H1 (cell line): ENCODE measurements around the gene TINCR. TPM values are rescaled to one million over a fixed set of nuclear protein-coding genes. Genes with fewer than 3 reads are reported as not detected.
A peak's percentile ranks its signal among the peaks of the same experiment; 100 is the strongest.

Experiments
- CTCF ChIA-PET: fragments of 300-600 bp; sonication (Branson Sonifier 250); formaldehyde crosslinking; loops from one replicate; lab custom pipeline; 2021; ENCODE audit not compliant: partially characterized antibody; lab: Charles Lee
- POLR2A ChIA-PET: fragments of 300-600 bp; sonication (Branson Sonifier 250); formaldehyde crosslinking; loops from one replicate; lab custom pipeline; 2021; ENCODE audit warnings: inconsistent platforms; ENCODE audit not compliant: partially characterized antibody; lab: Charles Lee
- DNase-seq, 2 experiments: peaks; one replicate each; pipeline versions ENCODE4 v3.0.0 to v3.0.0-alpha.2; 2010 to 2022; ENCODE audit warnings: low spot score in 2 of 2, low read depth in 1 of 2, mixed read lengths in 1 of 2
- FAIRE-seq: peaks from 2 replicates; lab custom pipeline; 2011; peaks lifted over from hg19 to GRCh38; lab: Jason Lieb, UNC
- H2AFZ ChIP-seq: 2 replicates; pipeline ENCODE4 v1.8.1; 2012; ENCODE audit warnings: low read length, inconsistent platforms
- H2AK5ac ChIP-seq: 2 replicates; pipeline ENCODE4 v1.6.1; 2013; ENCODE audit warnings: low read depth, low read length
- H2BK120ac ChIP-seq: replicated peaks from 2 replicates; pipeline ENCODE3; 2013; ENCODE audit warnings: low read depth, low read length, inconsistent platforms
- H2BK12ac ChIP-seq: 2 replicates; pipeline ENCODE4 v1.6.1; 2013; ENCODE audit warnings: low read depth, low read length
- H2BK15ac ChIP-seq: 2 replicates; pipeline ENCODE4 v1.6.1; 2013; ENCODE audit warnings: low read length
- H2BK20ac ChIP-seq: 2 replicates; pipeline ENCODE4 v1.6.1; 2013; ENCODE audit warnings: low read length
- H2BK5ac ChIP-seq: 2 replicates; pipeline ENCODE4 v1.6.1; 2013; ENCODE audit warnings: low read depth, low read length
- H3K14ac ChIP-seq: 2 replicates; pipeline ENCODE4 v1.6.1; 2013; ENCODE audit warnings: inconsistent platforms; ENCODE audit not compliant: insufficient read length
- H3K18ac ChIP-seq: 2 replicates; pipeline ENCODE4 v1.6.1; 2013; ENCODE audit warnings: low read length; ENCODE audit errors: extremely low read depth
- H3K23ac ChIP-seq: 2 replicates; pipeline ENCODE4 v1.6.1; 2013; ENCODE audit warnings: inconsistent platforms; ENCODE audit not compliant: insufficient read length
- H3K23me2 ChIP-seq: 2 replicates; pipeline ENCODE4 v1.6.1; 2013; ENCODE audit warnings: low read depth, low read length
- H3K27ac ChIP-seq: 2 replicates; pipeline ENCODE4 v1.6.1; 2011; ENCODE audit warnings: low read depth, low read length, inconsistent platforms
- H3K27me3 ChIP-seq, 4 experiments: replicated peaks in 1 of 4; 1 replicate in 1 of 4; 2 replicates in 3 of 4; pipeline versions ENCODE4 v1.6.1 to v1.8.1; 2011 to 2013; ENCODE audit warnings: low read length in 3 of 4, mild to moderate bottlenecking in 3 of 4, inconsistent platforms in 2 of 4, mixed read lengths in 2 of 4, moderate library complexity in 1 of 4; ENCODE audit not compliant: control insufficient read depth in 3 of 4, insufficient read depth in 3 of 4; ENCODE audit errors: extremely low read depth in 1 of 4
- H3K36me3 ChIP-seq, 4 experiments: 2 replicates each; pipeline versions ENCODE4 v1.6.1 to v1.8.1; 2011 to 2013; ENCODE audit warnings: mild to moderate bottlenecking in 4 of 4, low read length in 3 of 4, moderate library complexity in 2 of 4, control low read depth in 1 of 4, inconsistent platforms in 1 of 4; ENCODE audit not compliant: insufficient read depth in 4 of 4, control insufficient read depth in 2 of 4
- H3K4ac ChIP-seq: replicated peaks from 2 replicates; pipeline ENCODE3; 2013; ENCODE audit warnings: low read length, low read depth, mixed read lengths, inconsistent platforms; ENCODE audit not compliant: insufficient read length
- H3K4me1 ChIP-seq, 4 experiments: replicated peaks in 1 of 4; 1 replicate in 1 of 4; 2 replicates in 3 of 4; pipeline versions ENCODE4 v1.6.1 to v1.8.1; 2011 to 2013; ENCODE audit warnings: low read length in 3 of 4, inconsistent platforms in 2 of 4, mixed read lengths in 1 of 4; ENCODE audit not compliant: insufficient read depth in 4 of 4, control insufficient read depth in 3 of 4
- H3K4me2 ChIP-seq, 2 experiments: 2 replicates each; pipeline versions ENCODE4 v1.6.1 to v1.8.1; 2011 to 2013; ENCODE audit warnings: low read depth in 2 of 2, low read length in 2 of 2, control low read depth in 1 of 2, inconsistent platforms in 1 of 2, mild to moderate bottlenecking in 1 of 2; ENCODE audit not compliant: insufficient read depth in 1 of 2
- H3K4me3 ChIP-seq, 4 experiments: fragments of 200-600, 300-600 bp in 1 of 4; sonication (generic), shearing (Covaris generic), sonication (Bioruptor Twin) in 1 of 4; 2 replicates each; pipeline versions ENCODE4 v1.5.1 to v1.8.1; 2011 to 2016; ENCODE audit warnings: low read length in 4 of 4, low read depth in 3 of 4, control low read depth in 2 of 4, inconsistent platforms in 2 of 4, mild to moderate bottlenecking in 2 of 4, mixed read lengths in 1 of 4, moderate library complexity in 1 of 4; ENCODE audit not compliant: insufficient read depth in 2 of 4; ENCODE audit errors: extremely low read depth in 1 of 4
- H3K56ac ChIP-seq: replicated peaks from 2 replicates; pipeline ENCODE3; 2013; ENCODE audit warnings: low read depth, mild to moderate bottlenecking, mixed read lengths, low read length, inconsistent platforms; ENCODE audit not compliant: insufficient read length
- H3K79me1 ChIP-seq: 2 replicates; pipeline ENCODE4 v1.6.1; 2013; ENCODE audit warnings: low read depth, low read length, control low read depth
- H3K79me2 ChIP-seq, 2 experiments: 2 replicates each; pipeline versions ENCODE4 v1.6.1 to v1.8.1; 2012 to 2013; ENCODE audit warnings: low read length in 2 of 2, mild to moderate bottlenecking in 2 of 2, inconsistent platforms in 1 of 2; ENCODE audit not compliant: insufficient read depth in 2 of 2, control insufficient read depth in 1 of 2
- H3K9ac ChIP-seq, 4 experiments: replicated peaks in 1 of 4; 1 replicate in 1 of 4; 2 replicates in 3 of 4; pipeline versions ENCODE4 v1.6.1 to v1.8.1; 2011 to 2013; ENCODE audit warnings: low read depth in 3 of 4, low read length in 3 of 4, control low read depth in 2 of 4, mild to moderate bottlenecking in 2 of 4, moderate library complexity in 2 of 4, inconsistent platforms in 1 of 4; ENCODE audit errors: extremely low read depth in 1 of 4
- H3K9me3 ChIP-seq, 2 experiments: 2 replicates each; pipeline versions ENCODE4 v1.6.1 to v1.8.1; 2012 to 2013; ENCODE audit warnings: mild to moderate bottlenecking in 2 of 2, moderate library complexity in 2 of 2, control low read depth in 1 of 2, inconsistent platforms in 1 of 2, low read depth in 1 of 2, low read length in 1 of 2, mixed read lengths in 1 of 2; ENCODE audit not compliant: insufficient read depth in 2 of 2
- H4K20me1 ChIP-seq, 2 experiments: replicated peaks in 1 of 2; 2 replicates each; pipeline versions ENCODE3 to v1.8.1; 2011 to 2013; ENCODE audit warnings: inconsistent platforms in 2 of 2, low read length in 2 of 2, mild to moderate bottlenecking in 1 of 2; ENCODE audit not compliant: insufficient read depth in 2 of 2, control insufficient read depth in 1 of 2
- H4K5ac ChIP-seq: 2 replicates; pipeline ENCODE4 v1.6.1; 2013; ENCODE audit warnings: low read length, low read depth, mixed read lengths, inconsistent platforms; ENCODE audit not compliant: insufficient read length
- H4K8ac ChIP-seq: 2 replicates; pipeline ENCODE4 v1.8.0; 2013; ENCODE audit warnings: mild to moderate bottlenecking, moderate library complexity, low read length, inconsistent platforms; ENCODE audit not compliant: insufficient read depth; ENCODE audit errors: extremely low read depth
- H4K91ac ChIP-seq: replicated peaks from 2 replicates; pipeline ENCODE3; 2013; ENCODE audit warnings: low read length, mixed read lengths, inconsistent platforms; ENCODE audit not compliant: insufficient read length
- EGR1 ChIP-seq: IDR thresholded peaks from 2 replicates; pipeline ENCODE4 v1.6.1; 2011; ENCODE audit warnings: low read depth, low read length, borderline replicate concordance
- KDM1A ChIP-seq: fragments of 200-600, 300-600 bp; sonication (generic); IDR thresholded peaks from 2 replicates; pipeline ENCODE4 v1.7.1; 2016; ENCODE audit warnings: mild to moderate bottlenecking, low read length, borderline replicate concordance
- SIRT6 ChIP-seq: IDR thresholded peaks from one replicate; pipeline ENCODE4 v1.7.1; 2012; ENCODE audit warnings: low read length, inconsistent platforms
- SP1 ChIP-seq: IDR thresholded peaks from 2 replicates; pipeline ENCODE4 v1.6.1; 2011; ENCODE audit warnings: low read depth, low read length
- TCF12 ChIP-seq: IDR thresholded peaks from 2 replicates; pipeline ENCODE4 v1.6.1; 2011; ENCODE audit warnings: low read depth, mild to moderate bottlenecking, low read length
- WGBS, 2 experiments: shearing (Covaris generic) in 1 of 2; methylation state at CpG; one replicate each; pipeline versions ENCODE4 v1.1.6 to v1.1.7; 2013 to 2015; ENCODE audit warnings: low lambda C conversion rate in 2 of 2, mixed read lengths in 2 of 2, inconsistent platforms in 1 of 2, low coverage in 1 of 2, missing lambda C conversion rate in 1 of 2; ENCODE audit not compliant: insufficient replicate concordance in 2 of 2, insufficient coverage in 1 of 2, insufficient read length in 1 of 2; ENCODE audit errors: extremely low coverage in 1 of 2, missing lambda C conversion rate in 1 of 2; 5-methylcytosine and 5-hydroxymethylcytosine counted together
- polyA plus RNA-seq, 7 experiments: library from polyadenylated mRNA; depleted of rRNA in 3 of 7; stranded (reverse) in 5 of 7; unstranded in 2 of 7; fragments of >200 nt in 5 of 7; fragments of 200-250 nt in 2 of 7; gene quantifications; 1 replicate in 5 of 7; 2 replicates in 1 of 7; 4 replicates in 1 of 7; pipeline versions ENCODE4 v1.2.1 to v1.2.3, GENCODE V29; 2011 to 2013; ENCODE audit warnings: missing spikeins in 2 of 7, mixed read lengths in 2 of 7
- total RNA-seq: library from RNA; stranded (reverse); fragmentation: NEBNext Ultra II Directional; extraction: Animal tissue kit (Norgen Biotek cat#: 25700); gene quantifications from 2 replicates; pipeline ENCODE4 v1.2.1, GENCODE V29; 2021
- TF ChIP-seq, protein P1 (sequence below): IDR thresholded peaks from 2 replicates; pipeline ENCODE4 v1.6.1; 2012; ENCODE audit warnings: low read length, inconsistent platforms
- TF ChIP-seq, protein P2 (sequence below), 3 experiments: IDR thresholded peaks; 1 replicate in 2 of 3; 2 replicates in 1 of 3; pipeline versions ENCODE4 v1.5.1 to v1.6.1; 2011; ENCODE audit warnings: low read length in 3 of 3, mild to moderate bottlenecking in 3 of 3, inconsistent platforms in 2 of 3, low read depth in 1 of 3, moderate library complexity in 1 of 3; ENCODE audit not compliant: insufficient read depth in 1 of 3; ENCODE audit errors: control extremely low read depth in 1 of 3

TINCR gene
- total and polyA plus RNA-seq, 2 of the 8 experiments (the other 6 are each of a cell fraction or from before 2014, with no cell fraction given): 0.52 to 1.4 TPM

DNA sequence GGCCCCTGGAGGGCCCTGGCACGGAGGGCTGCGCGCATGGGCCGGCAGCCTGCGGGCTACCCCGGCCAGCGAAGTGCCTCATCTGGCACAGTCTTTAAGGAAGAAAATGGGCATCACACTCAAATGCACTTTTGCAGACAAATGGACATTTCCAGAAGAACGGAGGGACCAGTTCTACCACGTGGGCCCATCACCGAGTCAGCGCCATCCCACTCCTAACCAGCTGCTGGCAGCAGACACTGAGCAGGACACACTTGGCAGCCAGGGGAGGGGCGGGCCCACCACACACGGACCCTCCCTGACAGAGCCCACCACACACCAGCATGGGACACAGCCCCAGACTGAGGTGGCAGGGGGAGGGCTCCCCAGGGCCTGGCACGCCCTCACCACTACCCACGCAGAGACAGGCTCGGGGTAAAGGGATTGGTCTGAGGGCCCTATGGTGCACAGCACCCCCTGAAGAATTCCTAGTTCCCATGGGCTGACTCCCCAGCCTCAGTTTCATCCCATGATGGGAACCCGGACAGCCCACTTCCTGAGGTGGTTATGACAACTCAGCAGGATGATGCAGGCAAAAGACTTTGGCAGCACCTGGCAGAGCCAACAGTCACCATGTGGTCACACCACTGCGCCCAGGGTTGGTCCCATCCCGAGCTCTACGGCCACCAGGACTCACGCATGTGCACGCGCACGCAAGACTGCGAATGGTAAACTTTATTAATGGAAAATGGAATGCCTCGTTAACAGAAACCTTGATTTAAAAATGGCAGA, 18.7 kb upstream of the TINCR start:
- H4K8ac ChIP-seq: no peak overlapping the region
- no peak overlapping the region for H2AK5ac ChIP-seq
- FAIRE-seq (no peak), DNase-seq (no peak)
- H3K4me3 ChIP-seq: peak overlapping the region in 1 of 4 experiments; percentile 52; a peak in 2 of 8 replicates
- H3K27me3 ChIP-seq: no peaks in the 10 kb centered on the region
- 0 out of 2 replicates have a peak overlapping the region, but pooled peaks have one; percentile 16 for H2BK15ac ChIP-seq
- no peak overlapping the region for H2BK20ac ChIP-seq
- H4K5ac ChIP-seq: peak overlapping the region; percentile 44
- ChIA-PET POLR2A (interaction anchor here (1.2 to 2.3 kb wide), 5 partner anchors 13 to 104 kb away, joined by 3 to 16 read pairs (median 6); partner anchors contain the start of genes RPL36, SAFB and SAFB2), CTCF (interaction anchor here (0.6 to 1.0 kb wide), 3 partner anchors 9 to 367 kb away, joined by 3 read pairs; no protein-coding TSS in a partner anchor)
- no peak overlapping the region for H3K27ac ChIP-seq
- H2BK120ac ChIP-seq: peak overlapping the region; percentile 84
- H2BK12ac ChIP-seq: peak overlapping the region; percentile 12; the same call in 1 of the 2 replicates
- no peak overlapping the region for H3K4ac ChIP-seq
- 80% methylated on average over 26 of the region's 26 CpGs; no CpG with 5 or more reads in 1 of the 2 experiments for WGBS, 2 experiments
- H3K36me3 ChIP-seq: peaks cover 7 to 26% (median 17%) of the 10 kb centered on the region in 4 experiments; a peak in 5 of 8 replicates
- H4K20me1 ChIP-seq: peaks cover 4 to 24% of the 10 kb centered on the region in 2 experiments
- H3K23me2 ChIP-seq: peaks cover 2% of the 10 kb centered on the region; the same call in 1 of the 2 replicates
- no peak overlapping the region for H3K9ac ChIP-seq
- no peaks in the 10 kb centered on the region for H3K79me2 ChIP-seq
- peaks cover 0 to 21% (median 16%) of the 10 kb centered on the region in 4 experiments; a peak in 6 of 7 replicates for H3K4me1 ChIP-seq
- peak overlapping the region; percentile 83; the same call in 1 of the 2 replicates for H3K18ac ChIP-seq
- H2BK5ac ChIP-seq: peak overlapping the region; percentile 75
- H3K14ac ChIP-seq: no peak overlapping the region
- no peak overlapping the region for H2AFZ ChIP-seq
- peak overlapping the region; percentile 60 to 74 for H3K4me2 ChIP-seq
- peaks cover 12% of the 10 kb centered on the region for H3K79me1 ChIP-seq
- H3K56ac ChIP-seq: no peak overlapping the region
- H3K23ac ChIP-seq: no peak overlapping the region
- H3K9me3 ChIP-seq: no peaks in the 10 kb centered on the region
- H4K91ac ChIP-seq: peak overlapping the region; percentile 82
- TF ChIP-seq, protein P1, sequence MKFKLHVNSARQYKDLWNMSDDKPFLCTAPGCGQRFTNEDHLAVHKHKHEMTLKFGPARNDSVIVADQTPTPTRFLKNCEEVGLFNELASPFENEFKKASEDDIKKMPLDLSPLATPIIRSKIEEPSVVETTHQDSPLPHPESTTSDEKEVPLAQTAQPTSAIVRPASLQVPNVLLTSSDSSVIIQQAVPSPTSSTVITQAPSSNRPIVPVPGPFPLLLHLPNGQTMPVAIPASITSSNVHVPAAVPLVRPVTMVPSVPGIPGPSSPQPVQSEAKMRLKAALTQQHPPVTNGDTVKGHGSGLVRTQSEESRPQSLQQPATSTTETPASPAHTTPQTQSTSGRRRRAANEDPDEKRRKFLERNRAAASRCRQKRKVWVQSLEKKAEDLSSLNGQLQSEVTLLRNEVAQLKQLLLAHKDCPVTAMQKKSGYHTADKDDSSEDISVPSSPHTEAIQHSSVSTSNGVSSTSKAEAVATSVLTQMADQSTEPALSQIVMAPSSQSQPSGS: no peak
- TF ChIP-seq EGR1 (no peak), KDM1A (no peak), SIRT6 (no peak), SP1 (no peak), TCF12 (no peak)
- TF ChIP-seq, protein P2, sequence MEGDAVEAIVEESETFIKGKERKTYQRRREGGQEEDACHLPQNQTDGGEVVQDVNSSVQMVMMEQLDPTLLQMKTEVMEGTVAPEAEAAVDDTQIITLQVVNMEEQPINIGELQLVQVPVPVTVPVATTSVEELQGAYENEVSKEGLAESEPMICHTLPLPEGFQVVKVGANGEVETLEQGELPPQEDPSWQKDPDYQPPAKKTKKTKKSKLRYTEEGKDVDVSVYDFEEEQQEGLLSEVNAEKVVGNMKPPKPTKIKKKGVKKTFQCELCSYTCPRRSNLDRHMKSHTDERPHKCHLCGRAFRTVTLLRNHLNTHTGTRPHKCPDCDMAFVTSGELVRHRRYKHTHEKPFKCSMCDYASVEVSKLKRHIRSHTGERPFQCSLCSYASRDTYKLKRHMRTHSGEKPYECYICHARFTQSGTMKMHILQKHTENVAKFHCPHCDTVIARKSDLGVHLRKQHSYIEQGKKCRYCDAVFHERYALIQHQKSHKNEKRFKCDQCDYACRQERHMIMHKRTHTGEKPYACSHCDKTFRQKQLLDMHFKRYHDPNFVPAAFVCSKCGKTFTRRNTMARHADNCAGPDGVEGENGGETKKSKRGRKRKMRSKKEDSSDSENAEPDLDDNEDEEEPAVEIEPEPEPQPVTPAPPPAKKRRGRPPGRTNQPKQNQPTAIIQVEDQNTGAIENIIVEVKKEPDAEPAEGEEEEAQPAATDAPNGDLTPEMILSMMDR (IDR thresholded peaks at IDR 0.05; ENCODE audit: control extremely low read depth in 1 of 3, insufficient read depth in 1 of 3, low read depth in 1 of 3, low read length in 3 of 3): no peak
